Nephron progenitor cell (in vitro differentiated cells): ENCODE measurements around the gene LYZL1.

Experiments used
- DNase-seq: peaks from one replicate; pipeline ENCODE4 v3.0.0; 2021
- H3K27ac Mint-ChIP-seq: 2 replicates; pipeline ENCODE4 v1.8.0; 2021; ENCODE audit warnings: mild to moderate bottlenecking, moderate library complexity, mixed read lengths
- H3K27me3 Mint-ChIP-seq: 2 replicates; pipeline ENCODE4 v1.8.0; 2021; ENCODE audit warnings: mild to moderate bottlenecking, low read depth, mixed read lengths; ENCODE audit not compliant: poor library complexity
- H3K36me3 Mint-ChIP-seq: 2 replicates; pipeline ENCODE4 v1.8.0; 2021; ENCODE audit warnings: low read depth, mixed read lengths
- H3K4me1 Mint-ChIP-seq: 2 replicates; pipeline ENCODE4 v1.8.0; 2021; ENCODE audit warnings: mixed read lengths
- H3K4me3 Mint-ChIP-seq: 2 replicates; pipeline ENCODE4 v1.8.0; 2021; ENCODE audit warnings: mild to moderate bottlenecking, moderate library complexity, mixed read lengths
- H3K9me3 Mint-ChIP-seq: 2 replicates; pipeline ENCODE4 v1.8.0; 2021; ENCODE audit warnings: mild to moderate bottlenecking, moderate library complexity, mixed read lengths
- CTCF ChIP-seq: fragments of 200-600 bp; sonication (generic); IDR thresholded peaks from 2 replicates; pipeline ENCODE4 v1.5.0; 2021; ENCODE audit warnings: antibody characterized with exemption

The LYZL1 gene

GRCh38 chr10:29295813-29296212 is 6.9 kb downstream of the LYZL1 start:
- Mint-ChIP-seq H3K36me3 (peaks cover 36% of the 10 kb centered on the region), H3K4me3 (no peak overlapping the region), H3K9me3 (peaks cover 67% of the 10 kb centered on the region), H3K27me3 (no peaks in the 10 kb centered on the region), H3K4me1 (peaks cover 20% of the 10 kb centered on the region), H3K27ac (no peak overlapping the region)
- no peak for TF ChIP-seq CTCF
- no peak for DNase-seq

- Mint-ChIP-seq H3K27me3 (no peaks in the 10 kb centered on the region), H3K4me1 (peaks cover 12% of the 10 kb centered on the region), H3K27ac (no peak overlapping the region), H3K9me3 (peaks cover 86% of the 10 kb centered on the region), H3K36me3 (peaks cover 53% of the 10 kb centered on the region), H3K4me3 (no peak overlapping the region)
- DNase-seq = no peak
- no peak for TF ChIP-seq CTCF
Observed at GRCh38 chr10:29297678-29298077, 8.8 kb downstream of the LYZL1 start.

- no peak overlapping the region for H3K27ac Mint-ChIP-seq
- DNase-seq = no peak
- no peaks in the 10 kb centered on the region for H3K4me1 Mint-ChIP-seq
- no peak for TF ChIP-seq CTCF
- peaks cover 33% of the 10 kb centered on the region for H3K36me3 Mint-ChIP-seq
- H3K27me3 Mint-ChIP-seq = no peaks in the 10 kb centered on the region
- no peak overlapping the region for H3K4me3 Mint-ChIP-seq
- H3K9me3 Mint-ChIP-seq = peaks cover 66% of the 10 kb centered on the region
Observed at GRCh38 chr10:29301359-29301910, 12.6 kb downstream of the LYZL1 start.

GRCh38 chr10:29302499-29302898 is 13.6 kb downstream of the LYZL1 start:
- no peak overlapping the region for H3K27ac Mint-ChIP-seq
- no peak overlapping the region for H3K4me3 Mint-ChIP-seq
- H3K36me3 Mint-ChIP-seq = peaks cover 27% of the 10 kb centered on the region
- H3K9me3 Mint-ChIP-seq = peaks cover 57% of the 10 kb centered on the region
- DNase-seq = no peak
- TF ChIP-seq CTCF = no peak
- H3K27me3 Mint-ChIP-seq = no peaks in the 10 kb centered on the region
- no peaks in the 10 kb centered on the region for H3K4me1 Mint-ChIP-seq

- DNase-seq = peak; percentile 65
- H3K4me3 Mint-ChIP-seq = no peak overlapping the region
- H3K4me1 Mint-ChIP-seq = no peaks in the 10 kb centered on the region
- TF ChIP-seq CTCF = peak; percentile 78
- no peak overlapping the region for H3K27ac Mint-ChIP-seq
- peaks cover 38% of the 10 kb centered on the region for H3K9me3 Mint-ChIP-seq
- H3K27me3 Mint-ChIP-seq = no peaks in the 10 kb centered on the region
- H3K36me3 Mint-ChIP-seq = peaks cover 17% of the 10 kb centered on the region
Observed at GRCh38 chr10:29304264-29304994, 15.6 kb downstream of the LYZL1 start.

GRCh38 chr10:29304995-29305335 is 16.1 kb downstream of the LYZL1 start:
- H3K4me3 Mint-ChIP-seq = no peak overlapping the region
- no peak for TF ChIP-seq CTCF
- H3K9me3 Mint-ChIP-seq = peaks cover 36% of the 10 kb centered on the region
- no peak for DNase-seq
- no peaks in the 10 kb centered on the region for H3K27me3 Mint-ChIP-seq
- H3K27ac Mint-ChIP-seq = no peak overlapping the region
- peaks cover 17% of the 10 kb centered on the region for H3K36me3 Mint-ChIP-seq
- H3K4me1 Mint-ChIP-seq = peaks cover 2% of the 10 kb centered on the region
